ENCODE measurements around the gene MEX3A.

The MEX3A gene

GRCh38 chr1:156063997-156064285 lies 18.3 kb downstream of the MEX3A start:
- Mint-ChIP-seq H3K4me1 (peaks cover 19% of the 10 kb centered on the region), H3K27ac (no peak overlapping the region), H3K27me3 (no peaks in the 10 kb centered on the region), H3K9me3 (no peaks in the 10 kb centered on the region), H3K4me3 (no peak overlapping the region)
- DNase-seq (no peak), ATAC-seq (no peak)

GRCh38 chr1:156062189-156062588 lies 20.1 kb downstream of the MEX3A start:
- H3K27ac Mint-ChIP-seq = no peak overlapping the region
- H3K27me3 Mint-ChIP-seq = no peaks in the 10 kb centered on the region
- ATAC-seq (no peak), DNase-seq (no peak)
- no peak overlapping the region for H3K4me3 Mint-ChIP-seq
- peaks cover 19% of the 10 kb centered on the region for H3K4me1 Mint-ChIP-seq
- H3K9me3 Mint-ChIP-seq = no peaks in the 10 kb centered on the region

- no peaks in the 10 kb centered on the region for H3K27me3 Mint-ChIP-seq
- H3K4me1 Mint-ChIP-seq = peaks cover 20% of the 10 kb centered on the region
- H3K27ac Mint-ChIP-seq = peak within 1 kb of the TSS; percentile 24 to 83
- no peak for ATAC-seq
- no peak for DNase-seq
- H3K9me3 Mint-ChIP-seq = no peaks in the 10 kb centered on the region
- H3K4me3 Mint-ChIP-seq = peak within 1 kb of the TSS in 1 of 2 donors; percentile 5
Measured at GRCh38 chr1:156060937-156061636, 21.2 kb downstream of the MEX3A start, which contains the start of gene RAB25. Gene RAB25, plus strand, starts transcription at chr1:156061160. Its CDS starts 241 bp downstream, at chr1:156061401.

- Mint-ChIP-seq H3K4me3 (no peak overlapping the region), H3K27me3 (no peaks in the 10 kb centered on the region), H3K4me1 (peaks cover 33% of the 10 kb centered on the region), H3K9me3 (no peaks in the 10 kb centered on the region), H3K27ac (no peak overlapping the region)
- ATAC-seq = no peak
- DNase-seq = no peak
Measured at GRCh38 chr1:156056326-156056849, 25.9 kb downstream of the MEX3A start.

- Mint-ChIP-seq H3K9me3 (no peaks in the 10 kb centered on the region), H3K27ac (peak overlapping the region; percentile 95 to 98), H3K4me1 (peaks cover 38% of the 10 kb centered on the region), H3K4me3 (peak overlapping the region; percentile 98 to 99), H3K27me3 (no peaks in the 10 kb centered on the region)
- no peak for ATAC-seq
- no peak for DNase-seq
Measured at GRCh38 chr1:156055281-156056048, 26.8 kb downstream of the MEX3A start.

- ATAC-seq = peak; percentile 79
- Mint-ChIP-seq H3K27ac (peak within 1 kb of the TSS; percentile 95 to 98), H3K4me3 (peak within 1 kb of the TSS; percentile 98 to 99), H3K4me1 (peaks cover 38% of the 10 kb centered on the region), H3K27me3 (no peaks in the 10 kb centered on the region), H3K9me3 (no peaks in the 10 kb centered on the region)
- peak; percentile 92 to 95 for DNase-seq
Measured at GRCh38 chr1:156054500-156055280, 27.6 kb downstream of the MEX3A start, which contains the start of gene LAMTOR2. Gene LAMTOR2, plus strand, starts transcription at chr1:156054782. Its CDS starts 108 bp downstream, at chr1:156054890.

GRCh38 chr1:156053768-156054499 lies 28.3 kb downstream of the MEX3A start, which contains the start of gene UBQLN4:
Gene UBQLN4, minus strand, starts transcription at chr1:156053798. Its CDS starts 97 bp downstream, at chr1:156053701.
- DNase-seq = peak; percentile 88 to 90
- Mint-ChIP-seq H3K27me3 (no peaks in the 10 kb centered on the region), H3K27ac (peak within 1 kb of the TSS; percentile 95 to 98), H3K4me3 (peak within 1 kb of the TSS; percentile 98 to 99), H3K9me3 (no peaks in the 10 kb centered on the region), H3K4me1 (peaks cover 38% of the 10 kb centered on the region)
- peak; percentile 73 for ATAC-seq

GRCh38 chr1:156052862-156053767 lies 29.1 kb downstream of the MEX3A start:
- no peaks in the 10 kb centered on the region for H3K27me3 Mint-ChIP-seq
- peak overlapping the region; percentile 89 to 97 for H3K4me3 Mint-ChIP-seq
- H3K4me1 Mint-ChIP-seq = peaks cover 38% of the 10 kb centered on the region
- no peaks in the 10 kb centered on the region for H3K9me3 Mint-ChIP-seq
- ATAC-seq = peak; percentile 57
- peak; percentile 69 to 73 for DNase-seq
- peak overlapping the region; percentile 77 to 80 for H3K27ac Mint-ChIP-seq

GRCh38 chr1:156051011-156051725 lies 31.1 kb downstream of the MEX3A start:
- DNase-seq (no peak), ATAC-seq (no peak)
- Mint-ChIP-seq H3K9me3 (no peaks in the 10 kb centered on the region), H3K4me1 (peaks cover 32% of the 10 kb centered on the region), H3K4me3 (no peak overlapping the region), H3K27me3 (no peaks in the 10 kb centered on the region), H3K27ac (no peak overlapping the region)

GRCh38 chr1:156050376-156050775 lies 31.9 kb downstream of the MEX3A start:
- DNase-seq (no peak), ATAC-seq (no peak)
- H3K9me3 Mint-ChIP-seq = no peaks in the 10 kb centered on the region
- peak overlapping the region in 1 of 2 donors; percentile 12 for H3K27ac Mint-ChIP-seq
- H3K4me1 Mint-ChIP-seq = peaks cover 25% of the 10 kb centered on the region
- H3K4me3 Mint-ChIP-seq = no peak overlapping the region
- no peaks in the 10 kb centered on the region for H3K27me3 Mint-ChIP-seq

GRCh38 chr1:156048663-156049258 lies 33.5 kb downstream of the MEX3A start:
- Mint-ChIP-seq H3K4me1 (peaks cover 21% of the 10 kb centered on the region), H3K9me3 (no peaks in the 10 kb centered on the region), H3K27me3 (no peaks in the 10 kb centered on the region), H3K4me3 (no peak overlapping the region), H3K27ac (no peak overlapping the region)
- ATAC-seq (no peak), DNase-seq (no peak)

- Mint-ChIP-seq H3K9me3 (no peaks in the 10 kb centered on the region), H3K27ac (peak overlapping the region in 1 of 2 donors; percentile 49), H3K4me3 (no peak overlapping the region), H3K27me3 (no peaks in the 10 kb centered on the region), H3K4me1 (peaks cover 7% of the 10 kb centered on the region)
- no peak for DNase-seq
- no peak for ATAC-seq
Measured at GRCh38 chr1:156045076-156045475, 37.2 kb downstream of the MEX3A start.

- no peak overlapping the region for H3K4me3 Mint-ChIP-seq
- DNase-seq (no peak), ATAC-seq (no peak)
- no peak overlapping the region for H3K27ac Mint-ChIP-seq
- H3K27me3 Mint-ChIP-seq = no peaks in the 10 kb centered on the region
- H3K4me1 Mint-ChIP-seq = peaks cover 7% of the 10 kb centered on the region
- H3K9me3 Mint-ChIP-seq = no peaks in the 10 kb centered on the region
Measured at GRCh38 chr1:156042828-156043227, 39.4 kb downstream of the MEX3A start.

All from stimulated activated naive CD8-positive, alpha-beta T cell treated with anti-CD3 and anti-CD28 coated beads, Interleukin-15, amount 100 ng/mL, for 72 hours (primary cell).